PFSK-1 (cell line): ENCODE results near the gene MARCHF3.

Experiments used
- FOXP2 ChIP-seq: optimal IDR thresholded peaks from 2 replicates; pipeline ENCODE3; 2011; ENCODE audit warnings: borderline replicate concordance, control low read depth, inconsistent platforms; ENCODE audit not compliant: insufficient read depth; ENCODE audit errors: extremely low read length, extremely low read depth
- POLR2AphosphoS5 ChIP-seq: IDR thresholded peaks from 2 replicates; pipeline ENCODE4 v1.6.1; 2012; ENCODE audit warnings: low read depth, mild to moderate bottlenecking, control low read depth, low read length, moderate library complexity
- REST ChIP-seq, 2 experiments: IDR thresholded peaks; 2 replicates each; pipeline versions ENCODE4 v1.6.1 to v1.8.0; 2011 to 2012; ENCODE audit warnings: low read depth in 2 of 2, low read length in 2 of 2, control low read depth in 1 of 2, inconsistent platforms in 1 of 2, mild to moderate bottlenecking in 1 of 2, moderate library complexity in 1 of 2; ENCODE audit not compliant: insufficient read depth in 1 of 2
- SIN3A ChIP-seq: IDR thresholded peaks from 2 replicates; pipeline ENCODE4 v1.6.1; 2012; ENCODE audit warnings: mild to moderate bottlenecking, low read length, moderate library complexity, borderline replicate concordance; ENCODE audit not compliant: insufficient read depth
- TAF1 ChIP-seq: IDR thresholded peaks from 2 replicates; pipeline ENCODE4 v1.6.1; 2012; ENCODE audit warnings: low read length, control low read depth, borderline replicate concordance; ENCODE audit not compliant: insufficient read depth

The MARCHF3 gene

GRCh38 chr5:126981701-126982100 is 48.7 kb downstream of the MARCHF3 start:
- TF ChIP-seq POLR2AphosphoS5 = no peak
- no peak for TF ChIP-seq TAF1
- no peak for TF ChIP-seq SIN3A
- no peak for TF ChIP-seq REST (IDR thresholded peaks at IDR 0.05; ENCODE audit: insufficient read depth in 1 of 2, low read depth in 2 of 2, low read length in 2 of 2)
- no peak for TF ChIP-seq FOXP2

- TF ChIP-seq REST (IDR thresholded peaks at IDR 0.05; ENCODE audit: insufficient read depth in 1 of 2, low read depth in 2 of 2, low read length in 2 of 2) (no peak), TAF1 (no peak), FOXP2 (no peak), POLR2AphosphoS5 (no peak), SIN3A (no peak)
Observed at GRCh38 chr5:126981222-126981621, 49.1 kb downstream of the MARCHF3 start.

- TF ChIP-seq REST (IDR thresholded peaks at IDR 0.05; ENCODE audit: insufficient read depth in 1 of 2, low read depth in 2 of 2, low read length in 2 of 2) (no peak), POLR2AphosphoS5 (no peak)
Observed at GRCh38 chr5:126978258-126978657, 52.1 kb downstream of the MARCHF3 start.

GRCh38 chr5:126976520-126977172 is 53.7 kb downstream of the MARCHF3 start:
- no peak for TF ChIP-seq POLR2AphosphoS5
- no peak for TF ChIP-seq REST (IDR thresholded peaks at IDR 0.05; ENCODE audit: insufficient read depth in 1 of 2, low read depth in 2 of 2, low read length in 2 of 2)
- TF ChIP-seq SIN3A = no peak
- no peak for TF ChIP-seq FOXP2
- TF ChIP-seq TAF1 = no peak

GRCh38 chr5:126975796-126976195 is 54.6 kb downstream of the MARCHF3 start:
- TF ChIP-seq SIN3A (no peak), REST (IDR thresholded peaks at IDR 0.05; ENCODE audit: insufficient read depth in 1 of 2, low read depth in 2 of 2, low read length in 2 of 2) (no peak), POLR2AphosphoS5 (no peak), FOXP2 (no peak), TAF1 (no peak)
